Metanephros (tissue), 1 donor: ENCODE results near the gene RAB3C. TPM values are rescaled to one million over a fixed set of nuclear protein-coding genes. Genes with fewer than 3 reads are reported as not detected.

ENCODE experiments used
- total RNA-seq: library from RNA; depleted of rRNA; stranded (reverse); fragments of >200 nt; gene quantifications from one replicate; pipeline ENCODE4 v1.2.3, GENCODE V29; 2014

RAB3C gene
- 0.58 TPM for total RNA-seq

GRCh38 chr5:58582803-58583491, at the start of gene RAB3C:
Gene RAB3C, plus strand, starts transcription at chr5:58583075. Its CDS starts 134 bp downstream, at chr5:58583209.

Other genes with a start within 250 kb of the RAB3C start
- gene PLK2, start 123.0 kb upstream of the RAB3C start, total RNA-seq: 383 TPM
- gene GAPT, start 91.6 kb upstream of the RAB3C start, total RNA-seq: 1.2 TPM